Measurements from ENCODE around the gene VAT1L. TPM values are rescaled to one million over a fixed set of nuclear protein-coding genes. Genes with fewer than 3 reads are reported as not detected.

VAT1L gene
- total RNA-seq, 3 donors from 2014 or later (not counting 1 experiment from before 2014, with no cell fraction given): not detected

GRCh38 chr16:77758046-77758445 lies 30.3 kb upstream of the VAT1L start:
- ATAC-seq: no peak

GRCh38 chr16:77758508-77758907 lies 29.9 kb upstream of the VAT1L start:
- DNase-seq (no peak), ATAC-seq (no peak)
- no peaks in the 10 kb centered on the region for H3K27me3 ChIP-seq (ENCODE audit: control insufficient read depth, insufficient read depth, low read length)
- Mint-ChIP-seq H3K36me3 (no peaks in the 10 kb centered on the region), H3K27ac (no peak overlapping the region), H3K4me1 (no peaks in the 10 kb centered on the region), H3K27me3 (ENCODE audit: low read depth in 2 of 2) (peaks cover 0 to 6% of the 10 kb centered on the region in 2 donors), H3K9me3 (no peaks in the 10 kb centered on the region), H3K4me3 (no peak overlapping the region)
- H3K9me3 ChIP-seq (ENCODE audit: control insufficient read depth, insufficient read depth, low read length): no peaks in the 10 kb centered on the region
- WGBS (ENCODE audit: insufficient coverage): 79% methylated on average over 2 of the region's 2 CpGs
- H3K36me3 ChIP-seq (ENCODE audit: control insufficient read depth, insufficient read depth, low read length): no peaks in the 10 kb centered on the region
- H3K27ac ChIP-seq (ENCODE audit: low read length): no peak overlapping the region
- H3K4me3 ChIP-seq (ENCODE audit: low read length): no peak overlapping the region
- no peaks in the 10 kb centered on the region for H3K4me1 ChIP-seq (ENCODE audit: control insufficient read depth, insufficient read depth, low read length)
- intact Hi-C loops (cut with micrococcal nuclease): no loop called here
- TF ChIP-seq CTCF (IDR thresholded peaks at IDR 0.05): no peak

More at GRCh38 chr16:77758046-77758445, 30.3 kb upstream of the VAT1L start:
- intact Hi-C loops (cut with micrococcal nuclease): no loop called here
- Histone ChIP-seq H3K4me1 (ENCODE audit: control insufficient read depth, insufficient read depth, low read length) (no peaks in the 10 kb centered on the region), H3K9me3 (ENCODE audit: control insufficient read depth, insufficient read depth, low read length) (no peaks in the 10 kb centered on the region), H3K27ac (ENCODE audit: low read length) (no peak overlapping the region), H3K27me3 (ENCODE audit: control insufficient read depth, insufficient read depth, low read length) (no peaks in the 10 kb centered on the region), H3K4me3 (ENCODE audit: low read length) (no peak overlapping the region), H3K36me3 (ENCODE audit: control insufficient read depth, insufficient read depth, low read length) (no peaks in the 10 kb centered on the region)
- no peak overlapping the region for H3K27ac Mint-ChIP-seq
- TF ChIP-seq CTCF (IDR thresholded peaks at IDR 0.05): no peak
- DNase-seq: no peak
- H3K4me3 Mint-ChIP-seq: no peak overlapping the region
- no peaks in the 10 kb centered on the region for H3K36me3 Mint-ChIP-seq
- H3K27me3 Mint-ChIP-seq (ENCODE audit: low read depth in 2 of 2): peaks cover 0 to 6% of the 10 kb centered on the region in 2 donors
- H3K9me3 Mint-ChIP-seq: no peaks in the 10 kb centered on the region
- 90% methylated on average over 5 of the region's 5 CpGs for WGBS (ENCODE audit: insufficient coverage)
- no peaks in the 10 kb centered on the region for H3K4me1 Mint-ChIP-seq

- no CpG with 5 or more reads among the region's 1 CpG for WGBS (ENCODE audit: insufficient coverage)
- no peaks in the 10 kb centered on the region for H3K36me3 Mint-ChIP-seq
- no peak overlapping the region for H3K27ac Mint-ChIP-seq
Measured at GRCh38 chr16:77759201-77759600, 29.2 kb upstream of the VAT1L start.

More at GRCh38 chr16:77759201-77759600, 29.2 kb upstream of the VAT1L start:
- ATAC-seq (no peak), DNase-seq (no peak)
- Histone ChIP-seq H3K27ac (ENCODE audit: low read length) (no peak overlapping the region), H3K36me3 (ENCODE audit: control insufficient read depth, insufficient read depth, low read length) (no peaks in the 10 kb centered on the region), H3K4me3 (ENCODE audit: low read length) (no peak overlapping the region), H3K4me1 (ENCODE audit: control insufficient read depth, insufficient read depth, low read length) (no peaks in the 10 kb centered on the region), H3K27me3 (ENCODE audit: control insufficient read depth, insufficient read depth, low read length) (no peaks in the 10 kb centered on the region), H3K9me3 (ENCODE audit: control insufficient read depth, insufficient read depth, low read length) (no peaks in the 10 kb centered on the region)
- H3K9me3 Mint-ChIP-seq: no peaks in the 10 kb centered on the region
- intact Hi-C loops (cut with micrococcal nuclease): no loop called here
- no peaks in the 10 kb centered on the region for H3K4me1 Mint-ChIP-seq
- H3K4me3 Mint-ChIP-seq: no peak overlapping the region
- no peak for TF ChIP-seq CTCF (IDR thresholded peaks at IDR 0.05)
- peaks cover 0 to 2% of the 10 kb centered on the region in 2 donors for H3K27me3 Mint-ChIP-seq (ENCODE audit: low read depth in 2 of 2)
